HG03520 (cell line): ENCODE results near the gene MAP3K20.
"Not testable (repeated sequence)": the region's sequence is repeated elsewhere in the genome, so short reads cannot be mapped to it uniquely, and the experiment has no call there.

Experiments used
- ATAC-seq: cut with Tn5 transposase; IDR thresholded peaks from one replicate; pipeline ENCODE4 v1.9.1; 2021; ENCODE audit warnings: mild to moderate bottlenecking, moderate library complexity; ENCODE audit not compliant: unreplicated experiment

The MAP3K20 gene

DNA sequence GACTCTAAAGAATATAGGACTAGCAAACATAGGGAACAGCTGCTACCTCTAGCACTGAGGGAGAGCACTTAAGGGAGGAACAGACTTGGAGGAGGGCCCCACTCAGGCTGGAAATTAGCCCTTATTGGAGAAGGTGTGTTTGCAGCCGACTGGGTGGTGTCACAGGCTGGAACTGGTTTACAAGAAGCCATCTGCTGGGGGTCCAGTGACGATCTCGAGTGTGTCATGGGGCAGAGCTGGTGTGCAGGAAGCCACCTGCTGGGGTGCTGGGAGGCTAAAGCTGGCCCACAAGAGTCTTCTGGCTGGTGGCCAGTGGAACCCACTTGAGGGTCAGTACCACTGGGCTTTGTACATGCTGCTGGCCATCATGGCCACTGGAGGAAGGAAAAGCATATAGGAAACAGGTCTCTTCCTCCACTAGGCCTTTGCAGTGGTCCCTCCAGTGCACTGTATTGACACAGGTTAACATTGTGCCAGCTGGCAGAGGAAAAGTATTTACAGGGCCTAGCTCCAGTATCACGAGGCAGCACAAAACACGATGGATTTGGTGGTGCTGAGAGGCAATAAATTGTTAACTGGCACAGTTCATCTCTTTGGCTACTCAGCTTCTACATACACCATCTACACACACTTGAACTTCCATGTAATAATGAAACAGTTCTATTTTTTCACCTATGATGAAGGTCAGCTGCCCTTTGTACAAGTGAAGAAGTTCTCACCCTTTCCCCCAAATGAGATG, 43.6 kb downstream of the MAP3K20 start:
- no peak for ATAC-seq

DNA sequence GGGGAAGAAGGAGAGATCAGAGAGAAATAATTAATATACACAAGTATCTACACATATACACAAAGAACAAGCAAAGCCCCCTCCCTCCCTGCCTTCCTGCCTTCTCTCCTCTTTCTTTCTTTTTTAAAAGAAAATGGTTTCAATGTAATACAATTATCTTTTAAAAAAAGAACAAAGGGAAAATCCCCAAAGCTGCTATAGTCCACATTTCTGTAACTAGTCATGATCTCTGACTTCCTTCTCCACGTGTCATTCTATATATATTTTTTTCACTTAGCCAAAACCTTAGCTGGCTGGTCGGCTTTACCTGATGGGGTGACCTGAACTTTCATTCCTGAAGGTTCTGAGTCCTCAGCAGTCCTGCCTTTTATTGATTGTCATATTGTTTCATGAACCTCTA, 44.3 kb downstream of the MAP3K20 start:
- no peak for ATAC-seq

DNA sequence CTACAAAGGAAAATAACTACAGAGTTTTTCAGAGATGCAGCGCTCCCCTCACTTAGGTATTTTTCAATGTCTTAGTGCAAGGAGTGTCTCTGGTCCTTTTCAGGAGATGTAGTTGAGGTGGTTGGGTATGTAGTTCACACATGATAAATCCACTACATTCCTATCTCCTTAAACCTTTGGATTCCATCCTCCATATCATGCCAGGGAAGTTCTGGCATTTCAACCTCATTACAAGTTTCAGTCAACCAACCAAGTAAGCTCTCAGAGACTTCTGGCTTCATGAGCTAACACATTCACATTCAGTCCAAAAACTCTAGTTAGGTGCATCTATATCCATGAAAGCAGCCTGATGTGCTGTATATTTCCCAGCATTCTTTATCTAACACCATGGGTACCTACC, 47.3 kb downstream of the MAP3K20 start:
- ATAC-seq = no peak

DNA sequence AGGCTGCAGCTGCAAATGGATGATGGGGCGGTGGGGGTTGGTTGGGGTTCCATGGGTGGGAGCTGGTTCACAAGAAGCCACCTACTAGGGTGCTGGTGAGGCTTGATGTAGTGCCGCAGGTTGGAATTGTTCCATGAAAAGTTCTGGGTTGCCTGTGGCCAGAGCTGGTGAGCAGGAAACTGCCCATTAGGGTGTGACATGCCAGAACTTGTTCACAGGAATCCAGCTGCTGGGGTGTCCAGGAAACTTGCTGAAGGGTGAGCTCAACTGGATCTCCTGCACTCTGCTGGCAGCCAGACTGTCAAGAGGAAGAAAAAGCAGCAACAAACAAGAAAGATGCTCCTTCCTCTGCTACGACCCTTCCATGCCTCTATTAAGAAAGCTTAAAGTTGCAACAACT, 48.8 kb downstream of the MAP3K20 start:
- no peak for ATAC-seq

DNA sequence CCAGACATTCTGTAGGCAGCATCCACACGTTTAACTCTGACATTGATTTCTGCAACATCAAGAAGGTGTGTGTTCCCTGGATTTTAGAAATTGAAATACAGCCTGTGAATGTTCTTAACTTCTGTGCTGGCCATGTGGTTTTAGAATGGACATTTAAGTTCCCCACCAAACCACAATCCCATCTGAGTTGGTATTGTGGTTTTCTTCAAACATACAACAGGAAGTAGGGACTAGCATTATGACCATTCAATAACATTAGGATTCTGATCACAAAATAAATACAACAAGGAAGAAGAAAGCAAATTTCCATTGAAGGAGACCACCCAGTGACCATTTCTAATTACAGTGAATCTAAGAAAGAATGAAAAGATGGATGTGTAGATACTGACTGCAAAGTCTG, 51.2 kb downstream of the MAP3K20 start:
- ATAC-seq = no peak

DNA sequence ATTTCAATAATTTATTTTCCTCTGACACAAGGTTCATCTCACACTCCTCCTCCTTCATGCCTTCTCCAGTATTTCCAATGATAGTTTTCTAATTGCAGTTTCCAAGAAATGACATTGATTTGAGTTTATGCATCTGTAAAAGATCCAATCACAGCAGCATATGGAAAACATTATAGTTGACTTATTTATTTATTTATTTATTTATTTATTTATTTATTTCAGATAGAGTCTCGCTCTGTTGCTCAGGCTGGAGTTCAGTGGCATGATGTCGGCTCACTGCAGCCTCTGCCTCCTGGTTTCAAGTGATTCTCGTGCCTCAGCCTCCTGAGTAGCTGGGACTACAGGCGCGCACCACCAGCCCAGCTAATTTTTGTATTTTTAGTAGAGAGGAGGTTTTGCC, 52.5 kb downstream of the MAP3K20 start:
- not testable (repeated sequence) for ATAC-seq

DNA sequence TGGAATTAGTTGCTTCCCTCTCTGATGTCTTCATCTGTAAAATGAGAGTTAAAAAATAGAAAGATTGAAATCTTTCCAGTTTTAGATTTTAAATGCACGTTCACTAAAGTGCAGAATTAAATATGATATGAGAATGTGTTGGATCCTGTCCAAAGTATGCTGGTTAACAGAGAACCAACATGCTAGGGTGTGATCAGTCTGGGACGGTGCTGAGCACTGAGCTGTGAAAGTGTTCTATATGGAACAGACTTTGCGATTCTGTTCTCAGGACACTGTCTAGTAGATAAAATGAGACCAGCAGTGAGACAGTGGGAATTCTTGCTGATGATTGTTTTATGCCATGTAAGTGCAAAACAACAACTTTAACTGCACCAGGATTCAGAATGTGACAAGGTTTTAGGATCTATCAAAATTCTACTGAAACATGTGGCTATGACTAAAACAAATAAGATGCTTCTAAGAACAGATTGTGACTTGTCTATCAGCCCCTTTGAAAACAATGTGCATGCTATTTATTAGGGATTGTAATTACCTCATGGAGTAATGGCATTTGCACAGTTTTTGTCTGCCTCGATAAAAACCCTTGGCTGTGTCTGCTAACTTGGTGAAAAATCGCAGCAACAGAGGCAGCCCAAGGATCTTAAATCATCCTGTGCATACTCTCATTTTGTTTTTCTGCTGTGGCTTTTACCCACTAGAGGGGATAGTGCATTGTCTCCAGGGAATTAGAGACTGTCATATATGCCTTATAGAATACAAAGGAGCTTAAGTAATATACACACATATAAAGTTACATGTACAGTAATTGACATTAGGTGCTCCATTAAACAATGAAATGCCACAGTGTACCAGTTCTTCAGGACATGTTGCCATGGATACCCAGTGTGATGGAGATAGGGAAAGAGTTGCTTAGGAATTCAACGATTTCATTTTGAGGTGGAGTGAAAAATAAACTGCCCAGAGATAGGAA, 55.1 kb downstream of the MAP3K20 start:
- ATAC-seq = no peak

DNA sequence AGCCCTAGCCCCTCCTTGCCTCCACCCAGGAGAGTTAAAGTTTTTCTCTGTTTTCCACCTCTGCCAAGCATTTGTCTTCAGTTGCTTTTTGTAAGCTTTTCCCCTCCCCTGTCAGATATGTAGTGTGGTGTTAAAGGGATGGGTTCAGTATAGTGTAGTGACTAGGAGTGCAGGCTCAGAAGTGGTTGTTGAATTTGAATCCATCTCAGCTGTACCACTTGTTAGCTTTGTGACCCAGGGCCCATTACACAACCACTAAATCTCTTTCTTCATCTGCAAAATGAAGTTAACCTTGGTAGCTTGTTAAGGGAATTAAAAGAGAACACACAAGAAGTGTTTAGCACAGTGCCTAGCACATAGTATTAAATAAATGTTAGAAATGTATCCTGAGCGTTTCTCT, 56.9 kb downstream of the MAP3K20 start:
- no peak for ATAC-seq

DNA sequence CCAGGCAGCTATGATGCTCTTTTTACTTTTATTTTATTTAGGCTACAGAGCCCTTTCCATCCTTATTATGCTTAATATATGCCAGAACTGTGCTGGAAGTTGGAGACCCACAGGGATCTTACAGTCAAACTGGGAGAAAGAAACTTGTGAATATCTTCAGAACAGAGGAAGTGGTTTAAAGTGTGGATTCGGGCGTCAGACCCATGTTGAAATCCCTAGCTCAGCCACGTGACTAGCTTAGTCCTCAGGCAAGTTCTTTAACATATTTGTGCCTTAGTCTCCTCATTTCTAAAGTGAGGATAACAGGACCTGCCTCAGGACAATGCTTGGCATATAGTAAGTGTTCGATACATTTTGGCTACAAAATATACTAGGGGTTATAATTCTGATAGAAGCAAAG, 59.1 kb downstream of the MAP3K20 start:
- no peak for ATAC-seq

DNA sequence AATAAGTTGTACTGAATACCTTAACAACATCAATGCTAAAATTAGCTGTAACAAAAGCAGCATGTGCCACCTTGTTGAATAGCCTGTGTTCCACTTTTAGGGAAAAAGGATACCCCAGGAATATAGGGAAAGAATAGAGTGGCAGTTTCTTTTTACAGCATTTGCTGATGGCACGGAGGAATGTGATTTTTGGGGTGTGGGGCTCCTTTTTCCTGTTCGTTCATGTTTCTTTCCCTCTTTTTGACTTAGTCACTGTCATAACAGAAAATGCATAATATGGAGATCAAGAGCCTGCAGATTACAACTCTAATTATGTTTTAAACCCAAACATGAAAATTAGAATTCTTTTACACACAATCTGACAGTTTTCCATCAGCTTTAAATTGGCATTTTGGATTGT, 60.4 kb downstream of the MAP3K20 start:
- no peak for ATAC-seq

DNA sequence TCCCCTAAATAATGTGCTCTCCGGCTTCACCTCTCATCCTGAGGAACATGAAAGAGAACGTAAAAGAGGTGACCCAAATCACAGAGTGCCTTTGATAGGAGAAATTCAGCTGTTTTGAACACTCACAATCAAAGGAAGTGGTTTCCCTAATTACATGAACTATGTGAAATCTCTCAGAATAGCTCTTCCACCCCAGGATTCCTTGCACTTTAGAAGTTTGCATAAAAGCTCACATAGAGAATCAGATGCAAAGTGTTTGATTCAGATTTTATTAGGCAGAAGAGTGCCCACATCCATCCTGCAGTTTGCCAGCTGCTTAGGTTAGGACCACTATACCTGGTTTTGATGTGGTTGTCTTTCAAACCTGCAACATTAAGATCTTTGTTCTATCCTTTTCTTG, 61.0 kb downstream of the MAP3K20 start:
- ATAC-seq = no peak

DNA sequence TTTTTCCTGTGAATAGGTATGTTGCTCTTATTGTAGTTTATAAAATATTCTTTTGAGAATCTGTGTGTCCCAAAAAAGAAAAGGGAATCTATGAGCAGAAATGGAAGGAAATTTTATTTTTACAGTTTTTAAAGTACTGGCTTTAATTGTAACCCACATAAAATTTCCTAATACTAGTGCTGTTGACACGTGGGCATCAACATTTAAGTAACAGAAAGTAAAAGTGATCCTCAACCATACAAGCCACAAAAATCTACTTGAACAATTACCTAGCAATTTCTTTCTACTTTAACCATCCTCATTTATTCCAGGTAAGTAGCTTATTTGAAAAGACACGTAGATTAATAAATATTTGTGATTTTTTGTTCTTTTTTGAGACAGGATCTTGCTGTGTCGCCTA, 62.0 kb downstream of the MAP3K20 start:
- no peak for ATAC-seq

DNA sequence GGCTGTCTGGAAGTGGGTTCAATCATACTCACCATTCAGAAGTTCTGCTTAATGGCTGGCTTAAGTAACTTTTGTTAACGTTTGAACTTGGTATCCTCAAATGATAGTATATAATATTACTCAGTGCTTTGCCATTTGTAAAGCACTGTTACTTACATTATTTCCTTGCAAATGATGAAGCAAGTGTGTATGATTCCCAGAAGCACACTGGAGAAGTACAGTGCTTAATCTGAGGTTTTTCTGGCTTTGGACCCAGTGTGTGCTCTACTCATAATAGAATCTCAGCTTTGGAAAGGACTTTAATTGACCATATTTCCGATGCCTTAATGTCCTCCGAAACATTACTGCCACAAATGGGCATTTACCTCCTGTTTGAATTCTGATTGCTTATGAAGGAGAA, 63.3 kb downstream of the MAP3K20 start:
- no peak for ATAC-seq

DNA sequence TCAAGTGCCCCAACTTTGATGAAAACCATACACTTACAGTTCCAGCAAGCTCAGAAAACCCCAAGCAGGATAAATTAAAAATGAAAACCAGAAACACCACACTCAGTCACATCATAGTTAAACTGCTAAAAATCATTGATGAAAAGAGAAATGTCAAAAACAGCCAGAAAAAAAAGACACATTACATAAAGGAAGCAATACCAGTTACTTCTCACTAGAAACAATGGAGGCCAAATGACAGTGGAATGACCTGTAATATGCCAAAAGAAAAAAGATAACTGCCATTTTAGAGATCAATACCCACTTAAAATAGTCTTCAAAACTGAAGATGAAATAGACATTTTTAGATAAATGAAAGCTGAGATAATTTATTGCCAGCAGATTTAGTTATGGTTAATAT, 66.0 kb downstream of the MAP3K20 start:
- no peak for ATAC-seq

DNA sequence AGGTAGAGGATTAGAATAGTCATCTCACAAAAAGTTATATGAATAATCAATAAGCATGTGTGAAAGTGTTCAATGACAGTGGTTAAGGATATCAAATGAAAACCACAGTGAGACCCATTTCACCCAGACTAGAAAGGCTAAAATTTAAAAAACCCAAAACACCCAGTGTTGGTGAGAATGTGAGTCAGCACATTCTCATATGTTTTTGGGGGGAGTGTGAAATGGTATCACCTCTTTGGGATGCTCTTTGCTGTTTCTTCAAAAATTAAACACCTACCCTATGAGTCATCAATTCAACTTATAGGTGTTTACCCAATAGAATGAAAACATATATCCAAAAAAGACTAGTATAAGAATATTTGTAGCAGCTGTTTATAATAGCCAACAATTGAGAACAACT, 69.8 kb downstream of the MAP3K20 start:
- ATAC-seq = no peak

DNA sequence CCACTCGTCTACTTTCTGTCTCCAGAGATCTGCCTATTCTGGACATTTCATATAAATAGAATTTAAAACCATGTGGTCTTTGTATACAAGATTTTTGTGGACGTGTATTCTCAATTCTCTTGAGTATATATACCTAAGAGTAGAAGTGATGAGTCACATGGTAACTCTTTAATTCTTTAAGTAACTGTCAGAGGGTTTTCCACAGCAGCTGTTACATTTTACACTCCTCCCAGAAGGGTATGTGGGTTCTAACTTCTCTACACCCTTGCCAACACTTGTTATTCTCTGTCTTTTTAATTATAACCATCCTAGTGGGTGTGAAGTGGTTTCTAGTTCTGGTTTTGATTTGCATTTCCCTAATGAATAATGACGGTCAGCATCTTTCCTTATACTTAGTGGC, 70.9 kb downstream of the MAP3K20 start:
- no peak for ATAC-seq

DNA sequence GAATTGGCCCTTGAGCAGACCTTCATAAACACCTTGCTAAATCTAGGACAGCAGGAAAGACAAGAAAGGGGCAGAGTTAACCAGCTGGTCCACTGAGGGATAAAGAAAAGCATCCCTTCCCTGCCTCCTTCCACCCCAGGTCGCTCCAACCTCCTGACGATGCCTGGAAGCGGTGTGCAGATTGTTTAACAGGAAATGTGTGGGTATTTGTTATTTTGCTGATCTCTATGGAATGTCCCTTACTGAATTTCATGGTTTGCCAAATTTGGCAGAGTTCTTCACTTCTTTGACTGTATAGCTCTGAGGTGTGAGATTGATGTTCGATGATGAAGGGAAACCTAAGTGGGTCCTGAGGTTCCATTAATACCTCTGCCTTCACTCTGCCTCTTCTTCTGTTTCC, 72.9 kb downstream of the MAP3K20 start:
- ATAC-seq = no peak

DNA sequence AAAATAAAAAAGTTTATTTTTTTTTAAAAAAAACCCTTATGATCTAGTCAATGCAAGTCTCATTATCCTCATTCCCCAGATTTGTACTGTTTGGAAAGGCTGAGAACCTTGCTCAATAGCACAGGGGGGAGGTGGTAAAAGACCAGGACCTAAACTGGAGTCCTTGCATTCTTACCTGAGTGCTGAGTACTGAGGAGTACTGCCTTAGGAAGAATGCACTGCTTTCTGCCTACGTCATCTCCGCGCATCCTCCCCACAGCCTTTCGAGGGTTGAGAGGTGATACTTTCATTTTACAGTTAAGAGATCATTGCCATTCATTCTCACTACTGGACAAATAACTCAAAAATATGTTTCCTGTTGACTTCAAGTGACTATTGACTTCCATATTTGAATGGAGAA, 73.8 kb downstream of the MAP3K20 start:
- peak; percentile 52 for ATAC-seq

DNA sequence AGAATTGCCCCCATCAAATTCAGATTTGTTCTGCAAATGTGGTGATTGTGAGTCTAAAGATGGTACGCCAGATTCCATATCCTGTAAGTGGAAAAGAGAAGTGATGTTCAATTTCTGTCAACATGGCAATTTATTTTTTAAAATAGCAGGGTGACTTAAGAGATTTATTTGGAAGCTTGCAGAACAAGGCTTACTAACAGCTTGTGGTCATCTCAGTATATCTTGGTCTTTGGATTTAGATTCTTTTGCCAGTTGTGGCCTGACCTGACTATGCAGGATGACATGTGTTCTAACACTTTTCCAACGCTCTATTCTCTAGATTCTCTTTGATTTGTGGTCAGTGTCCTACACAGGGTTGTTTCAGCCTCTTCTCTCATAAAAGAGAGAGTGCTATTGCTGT, 74.4 kb downstream of the MAP3K20 start:
- no peak for ATAC-seq

DNA sequence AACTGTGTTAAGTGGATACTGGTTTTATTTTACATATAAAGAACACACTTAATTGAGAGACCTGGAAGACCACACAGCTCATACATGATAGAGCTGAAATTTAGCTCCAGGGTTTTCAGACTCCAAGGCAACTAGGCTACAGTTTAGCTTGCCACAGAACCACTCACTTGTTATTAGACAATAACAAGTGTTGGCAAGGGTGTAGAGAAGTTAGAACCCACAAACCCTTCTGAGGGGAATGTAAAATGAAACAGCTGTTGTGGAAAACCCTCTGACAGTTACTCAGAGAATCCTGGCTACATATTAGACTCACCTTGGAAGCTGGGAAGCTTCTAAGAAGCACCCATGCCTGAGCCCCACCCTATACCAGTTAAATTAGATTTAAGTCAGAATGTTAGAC, 75.3 kb downstream of the MAP3K20 start:
- ATAC-seq = no peak

DNA sequence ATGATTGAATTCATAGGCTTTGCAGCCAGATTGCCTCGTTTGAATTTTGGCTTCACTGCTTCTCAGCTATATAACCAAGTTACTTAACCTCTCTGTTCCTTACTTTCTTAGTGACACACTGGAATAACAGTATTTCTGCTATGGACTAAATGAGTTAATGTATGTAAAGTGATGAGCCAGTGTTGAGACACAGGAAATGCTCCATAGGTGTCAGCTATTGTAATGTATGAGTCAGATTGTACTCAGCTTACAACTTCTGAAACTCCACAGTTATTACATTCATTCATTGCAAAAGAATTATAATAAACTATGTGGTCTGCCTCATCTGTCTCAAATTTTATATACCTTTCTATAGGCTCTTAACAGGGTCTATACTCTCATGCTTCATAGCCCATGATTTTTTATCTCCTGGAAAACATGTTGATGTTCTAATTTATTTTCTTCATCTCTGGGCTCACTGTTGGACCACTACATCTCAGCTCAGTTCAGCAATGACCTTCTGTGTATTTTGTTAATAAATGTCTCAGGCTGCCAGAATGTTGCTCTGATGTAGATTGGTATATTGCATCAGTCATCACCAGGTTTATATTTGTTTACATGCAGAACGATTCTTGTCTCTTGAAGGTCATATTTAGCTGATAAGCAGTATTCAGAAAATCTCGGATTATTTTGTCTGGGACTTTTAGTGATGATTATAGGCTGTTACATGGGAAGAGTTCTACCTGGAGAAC, 76.2 kb downstream of the MAP3K20 start:
- ATAC-seq = peak; percentile 61
